Measurements from ENCODE around the gene NMT1.
"Not testable (repeated sequence)": the region's sequence is repeated elsewhere in the genome, so short reads cannot be mapped to it uniquely, and the experiment has no call there.

Gene NMT1

GRCh38 chr17:45120558-45120957 lies 59.4 kb downstream of the NMT1 start:
- DNase-seq (ENCODE audit: low spot score) = no peak

- DNase-seq (ENCODE audit: low spot score) = no peak
Observed at GRCh38 chr17:45121055-45121454, 59.9 kb downstream of the NMT1 start.

- no peak for DNase-seq (ENCODE audit: low spot score)
Observed at GRCh38 chr17:45123076-45123770, 62.1 kb downstream of the NMT1 start.

GRCh38 chr17:45123930-45124796 lies 63.0 kb downstream of the NMT1 start:
- DNase-seq (ENCODE audit: low spot score) = peak; percentile 93

- not testable (repeated sequence) for DNase-seq (ENCODE audit: low spot score)
Observed at GRCh38 chr17:45124797-45125122, 63.6 kb downstream of the NMT1 start.

- DNase-seq (ENCODE audit: low spot score) = no peak
Observed at GRCh38 chr17:45125509-45125908, 64.4 kb downstream of the NMT1 start.

GRCh38 chr17:45127207-45127547 lies 66.1 kb downstream of the NMT1 start:
- DNase-seq (ENCODE audit: low spot score) = no peak

GRCh38 chr17:45127548-45128300 lies 66.6 kb downstream of the NMT1 start:
- no peak for DNase-seq (ENCODE audit: low spot score)

GRCh38 chr17:45128331-45128730 lies 67.2 kb downstream of the NMT1 start:
- no peak for DNase-seq (ENCODE audit: low spot score)

- no peak for DNase-seq (ENCODE audit: low spot score)
Observed at GRCh38 chr17:45128989-45129388, 67.9 kb downstream of the NMT1 start.

GRCh38 chr17:45129426-45129939 lies 68.4 kb downstream of the NMT1 start:
- peak; percentile 60 for DNase-seq (ENCODE audit: low spot score)

- DNase-seq (ENCODE audit: low spot score) = no peak
Observed at GRCh38 chr17:45129940-45130680, 69.0 kb downstream of the NMT1 start.

- no peak for DNase-seq (ENCODE audit: low spot score)
Observed at GRCh38 chr17:45130681-45131615, 69.8 kb downstream of the NMT1 start.

GRCh38 chr17:45131616-45132319 lies 70.7 kb downstream of the NMT1 start:
- no peak for DNase-seq (ENCODE audit: low spot score)

GRCh38 chr17:45132320-45132571 lies 71.1 kb downstream of the NMT1 start, which contains the start of gene PLCD3:
TSS of gene PLCD3 (minus strand) at chr17:45132515. CDS start at chr17:45132410, 105 bp downstream.
- no peak for DNase-seq (ENCODE audit: low spot score)

GRCh38 chr17:45132572-45133463 lies 71.7 kb downstream of the NMT1 start:
- peak; percentile 88 for DNase-seq (ENCODE audit: low spot score)

- DNase-seq (ENCODE audit: low spot score) = peak; percentile 99
Observed at GRCh38 chr17:45135192-45135977, 74.3 kb downstream of the NMT1 start, which contains the start of gene ACBD4. TSS of gene ACBD4 (plus strand) at chr17:45135687. CDS start at chr17:45136145, 458 bp downstream.

Measured in AG08395 (cell line).